ENCODE measurements around the gene DET1. TPM values are rescaled to one million over a fixed set of nuclear protein-coding genes. Genes with fewer than 3 reads are reported as not detected.
"Not testable (repeated sequence)": the region's sequence is repeated elsewhere in the genome, so short reads cannot be mapped to it uniquely, and the experiment has no call there.

The DET1 gene
- total RNA-seq, 2 donors from 2014 or later, result 6.9 to 11.5 TPM

DNA sequence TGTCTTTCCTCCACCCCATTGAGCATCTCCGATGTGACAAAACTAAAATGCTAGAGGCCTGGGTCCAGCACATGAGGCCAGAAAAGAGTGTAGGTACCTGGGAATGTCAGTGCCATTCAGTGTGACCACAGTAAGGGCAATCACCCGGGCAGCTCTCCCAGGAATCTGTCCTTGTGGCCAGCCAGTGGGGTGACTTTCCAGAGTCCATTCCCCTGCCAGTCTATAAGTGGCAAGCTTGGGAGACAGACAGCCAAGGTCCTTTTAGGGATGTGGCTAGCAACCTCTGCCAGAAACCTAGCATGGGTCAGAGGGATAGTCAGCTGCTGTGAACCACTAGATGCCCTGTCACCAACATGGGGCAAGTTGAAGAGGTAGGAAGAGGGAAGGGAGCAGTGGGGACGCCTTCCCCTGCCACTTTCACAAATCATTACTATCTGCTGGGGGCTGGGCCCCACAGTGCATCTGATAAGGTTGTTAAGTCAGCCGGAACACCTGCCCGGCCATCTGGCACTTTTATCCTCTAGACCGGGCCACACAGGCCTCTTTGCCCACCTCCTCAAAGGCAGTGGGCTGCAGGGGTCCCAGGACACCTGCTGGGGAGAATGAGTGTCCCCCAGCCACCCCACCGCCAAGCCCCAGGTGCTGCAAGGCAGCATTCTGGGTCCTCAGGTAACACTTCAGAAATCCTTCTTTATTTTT lies 24.8 kb upstream of the DET1 start:
- no peak overlapping the region for H3K27ac ChIP-seq
- DNase-seq (ENCODE audit: low spot score), result no peak
- 48% methylated on average over 7 of the region's 7 CpGs for WGBS

DNA sequence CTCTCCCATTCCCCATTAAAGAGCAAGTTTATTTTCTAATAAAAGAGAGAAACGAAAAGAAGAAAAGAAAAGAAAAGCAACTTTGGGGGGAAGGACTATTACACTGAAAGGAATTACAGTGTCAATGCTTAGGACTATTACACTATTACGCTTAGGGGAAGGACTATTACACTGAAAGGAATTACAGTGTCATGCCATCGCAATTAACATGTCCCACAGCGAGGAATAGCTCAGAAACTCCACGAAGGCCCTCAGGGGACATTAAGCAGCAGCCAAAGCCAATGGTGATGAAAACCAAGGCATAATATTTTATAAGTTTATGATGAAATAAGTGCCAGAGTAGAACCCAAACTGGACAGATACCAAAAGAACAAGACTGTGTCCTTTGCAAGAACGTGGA lies 22.1 kb upstream of the DET1 start:
- no peak for DNase-seq (ENCODE audit: low spot score)
- 66% methylated on average over 6 of the region's 6 CpGs for WGBS
- no peak overlapping the region for H3K4me3 ChIP-seq
- H3K9me3 ChIP-seq, result no peaks in the 10 kb centered on the region
- no peak overlapping the region for H3K27ac ChIP-seq
- TF ChIP-seq POLR2AphosphoS5 (IDR thresholded peaks at IDR 0.05) (no peak), POLR2A (IDR thresholded peaks at IDR 0.05) (no peak)
- TF ChIP-seq, protein P1, sequence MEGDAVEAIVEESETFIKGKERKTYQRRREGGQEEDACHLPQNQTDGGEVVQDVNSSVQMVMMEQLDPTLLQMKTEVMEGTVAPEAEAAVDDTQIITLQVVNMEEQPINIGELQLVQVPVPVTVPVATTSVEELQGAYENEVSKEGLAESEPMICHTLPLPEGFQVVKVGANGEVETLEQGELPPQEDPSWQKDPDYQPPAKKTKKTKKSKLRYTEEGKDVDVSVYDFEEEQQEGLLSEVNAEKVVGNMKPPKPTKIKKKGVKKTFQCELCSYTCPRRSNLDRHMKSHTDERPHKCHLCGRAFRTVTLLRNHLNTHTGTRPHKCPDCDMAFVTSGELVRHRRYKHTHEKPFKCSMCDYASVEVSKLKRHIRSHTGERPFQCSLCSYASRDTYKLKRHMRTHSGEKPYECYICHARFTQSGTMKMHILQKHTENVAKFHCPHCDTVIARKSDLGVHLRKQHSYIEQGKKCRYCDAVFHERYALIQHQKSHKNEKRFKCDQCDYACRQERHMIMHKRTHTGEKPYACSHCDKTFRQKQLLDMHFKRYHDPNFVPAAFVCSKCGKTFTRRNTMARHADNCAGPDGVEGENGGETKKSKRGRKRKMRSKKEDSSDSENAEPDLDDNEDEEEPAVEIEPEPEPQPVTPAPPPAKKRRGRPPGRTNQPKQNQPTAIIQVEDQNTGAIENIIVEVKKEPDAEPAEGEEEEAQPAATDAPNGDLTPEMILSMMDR (IDR thresholded peaks at IDR 0.05), result no peak
- H3K27me3 ChIP-seq (replicated peaks; ENCODE audit: insufficient read depth), result no peaks in the 10 kb centered on the region
- no peaks in the 10 kb centered on the region for H3K4me1 ChIP-seq (replicated peaks)
- no peaks in the 10 kb centered on the region for H3K36me3 ChIP-seq
- intact Hi-C loops (cut with DNase I), result no loop called here

More for the DNA sequence above, 24.8 kb upstream of the DET1 start:
- Histone ChIP-seq H3K4me1 (replicated peaks) (no peaks in the 10 kb centered on the region), H3K4me3 (no peak overlapping the region), H3K27me3 (replicated peaks; ENCODE audit: insufficient read depth) (no peaks in the 10 kb centered on the region), H3K36me3 (no peaks in the 10 kb centered on the region), H3K9me3 (no peaks in the 10 kb centered on the region)
- no peak for TF ChIP-seq POLR2A (IDR thresholded peaks at IDR 0.05)
- TF ChIP-seq POLR2AphosphoS5 (IDR thresholded peaks at IDR 0.05), result no peak
- TF ChIP-seq, protein P1 (IDR thresholded peaks at IDR 0.05), result no peak
- intact Hi-C loops (cut with DNase I), result no loop called here

GRCh38 chr15:88564741-88565140 lies 18.3 kb upstream of the DET1 start:
- Histone ChIP-seq H3K27ac (no peak overlapping the region), H3K9me3 (no peaks in the 10 kb centered on the region), H3K27me3 (replicated peaks; ENCODE audit: insufficient read depth) (no peaks in the 10 kb centered on the region), H3K36me3 (no peaks in the 10 kb centered on the region), H3K4me1 (replicated peaks) (no peaks in the 10 kb centered on the region), H3K4me3 (no peak overlapping the region)
- intact Hi-C loops (cut with DNase I), result no loop called here
- TF ChIP-seq, protein P1 (IDR thresholded peaks at IDR 0.05), result no peak
- no peak for TF ChIP-seq POLR2A (IDR thresholded peaks at IDR 0.05)
- TF ChIP-seq POLR2AphosphoS5 (IDR thresholded peaks at IDR 0.05), result no peak
- no peak for DNase-seq (ENCODE audit: low spot score)
- WGBS, result 90% methylated on average over 3 of the region's 3 CpGs

DNA sequence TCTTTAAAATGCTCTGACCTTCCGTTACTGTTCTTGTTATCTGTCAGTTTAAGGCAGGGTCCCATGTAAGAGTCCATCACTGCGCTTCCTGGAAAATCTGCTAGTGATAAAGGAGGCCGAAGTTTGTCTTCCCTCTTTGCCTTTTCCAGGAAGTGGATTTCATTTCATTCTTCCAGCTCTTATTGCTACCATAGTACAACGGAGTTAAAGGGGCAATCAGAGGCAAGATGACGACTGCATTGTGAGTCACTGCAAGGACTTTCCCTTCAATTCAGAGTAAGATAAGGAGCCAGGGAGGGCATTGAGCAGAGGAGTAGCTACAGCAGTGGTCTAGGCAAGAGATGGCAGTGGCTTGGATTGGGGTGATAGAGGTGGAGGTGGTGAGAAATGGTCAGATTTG lies 17.2 kb upstream of the DET1 start:
- no peak overlapping the region for H3K4me3 ChIP-seq
- H3K27me3 ChIP-seq (replicated peaks; ENCODE audit: insufficient read depth), result no peaks in the 10 kb centered on the region
- 65% methylated on average over 5 of the region's 5 CpGs for WGBS
- TF ChIP-seq POLR2AphosphoS5 (IDR thresholded peaks at IDR 0.05) (no peak), POLR2A (IDR thresholded peaks at IDR 0.05) (no peak)
- TF ChIP-seq, protein P1 (IDR thresholded peaks at IDR 0.05), result no peak
- no peaks in the 10 kb centered on the region for H3K36me3 ChIP-seq
- DNase-seq (ENCODE audit: low spot score), result no peak
- intact Hi-C loops (cut with DNase I), result no loop called here
- no peak overlapping the region for H3K27ac ChIP-seq
- H3K9me3 ChIP-seq, result no peaks in the 10 kb centered on the region
- H3K4me1 ChIP-seq (replicated peaks), result no peaks in the 10 kb centered on the region

GRCh38 chr15:88559565-88559964 lies 13.1 kb upstream of the DET1 start:
- WGBS, result 83% methylated on average over 8 of the region's 9 CpGs

DNA sequence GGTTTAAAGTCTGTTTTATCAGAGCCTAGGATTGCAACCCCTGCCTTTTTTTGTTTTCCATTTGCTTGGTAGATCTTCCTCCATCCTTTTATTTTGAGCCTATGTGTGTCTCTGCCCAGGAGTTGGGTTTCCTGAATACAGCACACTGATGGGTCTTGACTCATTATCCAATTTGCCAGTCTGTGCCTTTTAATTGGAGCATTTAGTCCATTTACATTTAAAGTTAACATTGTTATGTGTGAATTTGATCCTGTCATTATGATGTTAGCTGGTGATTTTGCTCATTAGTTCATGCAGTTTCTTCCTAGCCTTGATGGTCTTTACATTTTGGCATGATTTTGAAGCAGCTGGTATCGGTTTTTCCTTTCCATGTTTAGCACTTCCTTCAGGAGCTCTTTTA lies 11.5 kb upstream of the DET1 start:
- H3K27me3 ChIP-seq (replicated peaks; ENCODE audit: insufficient read depth); H3K36me3 ChIP-seq; H3K4me1 ChIP-seq (replicated peaks); H3K27ac ChIP-seq; intact Hi-C loops (cut with DNase I); DNase-seq (ENCODE audit: low spot score); H3K4me3 ChIP-seq; H3K9me3 ChIP-seq: not testable (repeated sequence)
- 86% methylated on average over 1 of the region's 1 CpG for WGBS

More at GRCh38 chr15:88559565-88559964, 13.1 kb upstream of the DET1 start:
- H3K27ac ChIP-seq; DNase-seq (ENCODE audit: low spot score); H3K27me3 ChIP-seq (replicated peaks; ENCODE audit: insufficient read depth); H3K4me3 ChIP-seq; H3K4me1 ChIP-seq (replicated peaks); H3K9me3 ChIP-seq; intact Hi-C loops (cut with DNase I); H3K36me3 ChIP-seq: not testable (repeated sequence)

DNA sequence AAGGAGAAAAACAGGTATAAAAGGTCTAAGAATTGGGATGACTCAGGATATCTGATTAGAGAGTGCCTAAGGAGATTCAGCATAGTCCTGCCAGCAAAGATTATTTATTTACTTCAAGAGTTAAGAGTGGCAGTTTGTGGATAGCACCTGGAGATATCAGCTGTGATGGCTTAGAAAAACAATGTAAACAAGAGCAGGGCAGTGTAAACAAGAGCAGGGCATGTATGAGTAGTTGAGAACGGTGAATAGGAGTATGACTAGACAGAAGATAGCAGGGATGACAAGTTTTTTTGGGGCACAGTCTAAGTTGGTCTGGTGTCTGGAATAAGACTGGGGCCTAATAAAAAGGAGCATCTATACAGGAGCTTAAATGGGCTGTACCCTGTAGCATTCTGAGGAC lies 1.5 kb upstream of the DET1 start:
- 63% methylated on average over 1 of the region's 1 CpG for WGBS
- not testable (repeated sequence) for H3K27ac ChIP-seq; DNase-seq (ENCODE audit: low spot score); H3K27me3 ChIP-seq (replicated peaks; ENCODE audit: insufficient read depth); H3K4me1 ChIP-seq (replicated peaks); H3K36me3 ChIP-seq; H3K9me3 ChIP-seq; H3K4me3 ChIP-seq
- intact Hi-C loops (cut with DNase I), result loop anchor here (10.0 kb wide), 1 partner anchor 77 kb away; the partner anchor contains the start of gene AEN

DNA sequence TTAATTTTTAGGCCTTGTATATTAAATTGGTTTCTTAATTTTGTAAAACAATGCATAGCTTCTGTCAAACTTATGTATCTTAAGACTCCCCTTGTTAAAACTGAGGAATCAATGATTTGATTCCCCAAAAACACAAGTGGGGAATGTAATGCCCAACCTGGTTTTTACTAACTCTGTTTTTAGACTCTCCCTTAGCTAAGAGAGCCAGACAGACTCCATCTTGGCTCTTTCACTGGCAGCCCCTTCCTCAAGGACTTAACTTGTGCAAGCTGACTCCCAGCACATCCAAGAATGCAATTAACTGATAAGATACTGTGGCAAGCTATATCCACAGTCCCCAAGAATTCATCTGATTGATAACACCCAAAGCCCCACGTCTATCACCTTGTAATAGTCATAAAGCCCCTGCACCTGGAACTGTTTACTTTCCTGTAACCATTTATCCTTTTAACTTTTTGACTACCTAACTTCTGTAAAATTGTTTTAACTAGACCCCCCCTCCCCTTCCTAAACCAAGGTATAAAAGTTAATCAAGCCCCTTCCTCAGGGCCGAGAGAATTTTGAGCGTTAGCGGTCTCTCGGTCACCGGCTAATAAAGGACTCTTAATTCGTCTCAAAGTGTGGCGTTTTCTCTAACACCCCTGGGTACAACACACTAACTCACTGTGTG lies 768 bp downstream of the DET1 start:
- intact Hi-C loops (cut with DNase I), result loop anchor here (10.0 kb wide), 1 partner anchor 79 kb away; the partner anchor contains the start of gene AEN
- Histone ChIP-seq H3K27ac (peak overlapping the region; percentile 78 to 81), H3K4me3 (peak overlapping the region; percentile 61 to 66)
- WGBS, result 7% methylated on average over 7 of the region's 8 CpGs
- not testable (repeated sequence) for DNase-seq (ENCODE audit: low spot score); H3K27me3 ChIP-seq (replicated peaks; ENCODE audit: insufficient read depth); H3K36me3 ChIP-seq; H3K9me3 ChIP-seq; H3K4me1 ChIP-seq (replicated peaks)

All from prostate gland (tissue), 2 donors.